Measurements from ENCODE around the gene RRP8. TPM values are rescaled to one million over a fixed set of nuclear protein-coding genes. Genes with fewer than 3 reads are reported as not detected.

RRP8 gene
- total RNA-seq, 1 experiment from 2014 or later, result 15.1 TPM

DNA sequence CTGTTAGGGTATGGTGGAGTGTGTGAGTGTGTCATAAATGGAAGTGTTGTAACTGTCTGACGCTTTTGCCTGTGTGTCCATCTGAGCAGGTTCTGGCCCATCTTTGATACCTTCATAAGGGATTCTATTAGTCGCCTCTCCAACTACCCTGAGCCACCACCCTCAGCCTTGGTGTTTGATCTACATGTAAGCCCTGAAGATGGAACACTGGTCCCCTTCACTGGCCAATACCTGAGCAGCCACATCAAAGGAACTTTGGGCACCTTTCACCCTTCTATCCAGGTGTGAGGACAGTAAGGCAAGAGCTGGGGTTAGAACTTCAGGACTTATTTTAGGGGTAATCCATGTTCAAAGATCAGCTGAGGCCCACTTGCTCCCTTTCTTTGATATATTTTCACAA, 55.3 kb downstream of the RRP8 start:
- Histone ChIP-seq H3K9me2 (replicated peaks; ENCODE audit: low read length) (no peaks in the 10 kb centered on the region), H3K27ac (ENCODE audit: low read length) (no peak overlapping the region), H4K20me1 (ENCODE audit: low read length) (no peaks in the 10 kb centered on the region), H3K27me3 (ENCODE audit: low read length) (no peaks in the 10 kb centered on the region), H3K36me3 (ENCODE audit: low read depth, low read length) (no peaks in the 10 kb centered on the region), H3K4me3 (ENCODE audit: low read length) (no peak overlapping the region), H3K9ac (ENCODE audit: low read length) (no peak overlapping the region), H3K4me2 (ENCODE audit: low read length) (no peak overlapping the region), H2AFZ (ENCODE audit: low read length) (no peak overlapping the region), H3K4me1 (ENCODE audit: insufficient read depth, low read length) (no peaks in the 10 kb centered on the region), H3K9me3 (ENCODE audit: low read length) (no peaks in the 10 kb centered on the region), H3F3A (ENCODE audit: low read length, unreplicated experiment) (no peaks in the 10 kb centered on the region), H3K79me2 (ENCODE audit: low read length) (no peaks in the 10 kb centered on the region)
- DNase-seq, result no peak
- no TSS peak for BruUV-seq (replicated peaks)
- ChIA-PET CTCF (no interaction called here), POLR2A (ENCODE audit: unreplicated experiment) (no interaction called here)
- intact Hi-C loops (cut with micrococcal nuclease), result no loop called here
- no peak for ATAC-seq
- TF ChIP-seq, protein P1, sequence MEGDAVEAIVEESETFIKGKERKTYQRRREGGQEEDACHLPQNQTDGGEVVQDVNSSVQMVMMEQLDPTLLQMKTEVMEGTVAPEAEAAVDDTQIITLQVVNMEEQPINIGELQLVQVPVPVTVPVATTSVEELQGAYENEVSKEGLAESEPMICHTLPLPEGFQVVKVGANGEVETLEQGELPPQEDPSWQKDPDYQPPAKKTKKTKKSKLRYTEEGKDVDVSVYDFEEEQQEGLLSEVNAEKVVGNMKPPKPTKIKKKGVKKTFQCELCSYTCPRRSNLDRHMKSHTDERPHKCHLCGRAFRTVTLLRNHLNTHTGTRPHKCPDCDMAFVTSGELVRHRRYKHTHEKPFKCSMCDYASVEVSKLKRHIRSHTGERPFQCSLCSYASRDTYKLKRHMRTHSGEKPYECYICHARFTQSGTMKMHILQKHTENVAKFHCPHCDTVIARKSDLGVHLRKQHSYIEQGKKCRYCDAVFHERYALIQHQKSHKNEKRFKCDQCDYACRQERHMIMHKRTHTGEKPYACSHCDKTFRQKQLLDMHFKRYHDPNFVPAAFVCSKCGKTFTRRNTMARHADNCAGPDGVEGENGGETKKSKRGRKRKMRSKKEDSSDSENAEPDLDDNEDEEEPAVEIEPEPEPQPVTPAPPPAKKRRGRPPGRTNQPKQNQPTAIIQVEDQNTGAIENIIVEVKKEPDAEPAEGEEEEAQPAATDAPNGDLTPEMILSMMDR (conservative IDR thresholded peaks at IDR 0.05; ENCODE audit: low read depth, low read length), result no peak
- no peak for TF ChIP-seq EZH2phosphoT487 (IDR thresholded peaks at IDR 0.05; ENCODE audit: borderline replicate concordance, low read length)
- no peak for TF ChIP-seq EZH2 (IDR thresholded peaks at IDR 0.05; ENCODE audit: low read length, unreplicated experiment)

DNA sequence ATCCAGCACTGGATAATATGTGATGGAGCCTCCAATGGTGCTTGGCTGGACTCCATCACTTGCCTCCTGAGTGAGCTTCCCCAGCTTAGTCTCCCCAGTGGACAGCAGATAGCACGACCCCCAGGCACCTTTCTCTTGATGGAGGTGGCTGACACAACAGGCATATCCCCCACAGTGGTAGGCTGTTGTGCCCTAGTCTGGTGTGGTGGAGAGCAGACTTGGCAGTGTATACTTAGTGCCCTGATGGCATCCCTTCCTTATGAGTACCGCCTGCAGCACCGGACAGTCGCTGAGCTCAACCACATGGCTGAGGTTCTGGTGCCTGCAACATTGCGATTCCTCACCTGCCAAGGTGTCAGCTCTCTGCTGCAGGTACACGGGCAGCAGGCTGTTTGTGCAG, 56.2 kb downstream of the RRP8 start:
- no peak overlapping the region for H3K4me3 ChIP-seq (ENCODE audit: low read length)
- H3F3A ChIP-seq (ENCODE audit: low read length, unreplicated experiment), result no peaks in the 10 kb centered on the region
- no peak overlapping the region for H3K4me2 ChIP-seq (ENCODE audit: low read length)
- intact Hi-C loops (cut with micrococcal nuclease), result no loop called here
- CTCF ChIA-PET, result no interaction called here
- no peaks in the 10 kb centered on the region for H3K36me3 ChIP-seq (ENCODE audit: low read depth, low read length)
- ATAC-seq (no peak), DNase-seq (no peak)
- POLR2A ChIA-PET (ENCODE audit: unreplicated experiment), result no interaction called here
- no peaks in the 10 kb centered on the region for H3K9me3 ChIP-seq (ENCODE audit: low read length)
- H3K27ac ChIP-seq (ENCODE audit: low read length), result no peak overlapping the region
- no peaks in the 10 kb centered on the region for H4K20me1 ChIP-seq (ENCODE audit: low read length)
- TF ChIP-seq EZH2phosphoT487 (IDR thresholded peaks at IDR 0.05; ENCODE audit: borderline replicate concordance, low read length) (no peak), EZH2 (IDR thresholded peaks at IDR 0.05; ENCODE audit: low read length, unreplicated experiment) (no peak)
- TF ChIP-seq, protein P1 (conservative IDR thresholded peaks at IDR 0.05; ENCODE audit: low read depth, low read length), result no peak
- H3K4me1 ChIP-seq (ENCODE audit: insufficient read depth, low read length), result no peaks in the 10 kb centered on the region
- no peaks in the 10 kb centered on the region for H3K9me2 ChIP-seq (replicated peaks; ENCODE audit: low read length)
- no peak overlapping the region for H3K9ac ChIP-seq (ENCODE audit: low read length)
- no TSS peak for BruUV-seq (replicated peaks)
- no peak overlapping the region for H2AFZ ChIP-seq (ENCODE audit: low read length)
- no peaks in the 10 kb centered on the region for H3K79me2 ChIP-seq (ENCODE audit: low read length)
- no peaks in the 10 kb centered on the region for H3K27me3 ChIP-seq (ENCODE audit: low read length)

DNA sequence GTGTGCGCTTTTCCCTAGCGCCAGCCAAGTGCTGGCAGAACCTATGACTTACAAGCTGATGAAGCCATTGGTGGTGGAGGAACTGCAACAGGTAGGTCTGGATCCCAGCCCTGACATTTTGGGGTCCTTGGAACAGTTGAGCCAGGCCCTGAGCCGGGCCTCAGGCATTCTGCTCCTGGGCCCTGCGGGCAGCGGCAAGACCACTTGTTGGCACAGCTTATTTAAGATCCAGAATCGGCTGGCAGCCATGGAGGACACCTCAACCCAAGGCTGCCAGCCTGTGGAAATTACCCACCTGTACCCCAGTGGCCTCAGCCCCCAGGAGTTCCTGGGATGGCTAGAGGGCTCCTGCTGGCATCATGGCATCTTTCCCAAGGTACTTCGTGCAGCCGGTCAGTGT, 56.7 kb downstream of the RRP8 start:
- ChIA-PET CTCF (no interaction called here), POLR2A (ENCODE audit: unreplicated experiment) (no interaction called here)
- Histone ChIP-seq H3K27ac (ENCODE audit: low read length) (no peak overlapping the region), H3K27me3 (ENCODE audit: low read length) (no peaks in the 10 kb centered on the region), H3K79me2 (ENCODE audit: low read length) (no peaks in the 10 kb centered on the region), H3K4me2 (ENCODE audit: low read length) (no peak overlapping the region), H3K4me1 (ENCODE audit: insufficient read depth, low read length) (no peaks in the 10 kb centered on the region), H3K9me2 (replicated peaks; ENCODE audit: low read length) (no peaks in the 10 kb centered on the region), H3K9me3 (ENCODE audit: low read length) (no peaks in the 10 kb centered on the region), H3K4me3 (ENCODE audit: low read length) (no peak overlapping the region), H4K20me1 (ENCODE audit: low read length) (no peaks in the 10 kb centered on the region), H2AFZ (ENCODE audit: low read length) (no peak overlapping the region), H3K36me3 (ENCODE audit: low read depth, low read length) (no peaks in the 10 kb centered on the region), H3F3A (ENCODE audit: low read length, unreplicated experiment) (no peaks in the 10 kb centered on the region), H3K9ac (ENCODE audit: low read length) (no peak overlapping the region)
- ATAC-seq (no peak), DNase-seq (no peak)
- TF ChIP-seq, protein P1 (conservative IDR thresholded peaks at IDR 0.05; ENCODE audit: low read depth, low read length), result no peak
- TF ChIP-seq EZH2 (IDR thresholded peaks at IDR 0.05; ENCODE audit: low read length, unreplicated experiment), result no peak
- no peak for TF ChIP-seq EZH2phosphoT487 (IDR thresholded peaks at IDR 0.05; ENCODE audit: borderline replicate concordance, low read length)
- intact Hi-C loops (cut with micrococcal nuclease), result no loop called here
- no TSS peak for BruUV-seq (replicated peaks)
